Endothelial cell of umbilical vein (primary cell): ENCODE measurements around the gene HNRNPA2B1. TPM values are rescaled to one million over a fixed set of nuclear protein-coding genes. Genes with fewer than 3 reads are reported as not detected.

Experiments used
- BruUV-seq: library from RNA; stranded (reverse); fragments of 400-500 nt; replicated peaks from 2 replicates; lab custom pipeline; 2021; lab: Mats Ljungman, UMichigan
- CTCF ChIA-PET: fragments of 300-600, 350-600 bp; sonication (Branson Sonifier 250); formaldehyde crosslinking; loops from one replicate; lab custom pipeline; 2021; ENCODE audit warnings: antibody characterized with exemption, inconsistent platforms; lab: Charles Lee
- POLR2A ChIA-PET: fragments of 300-600, 350-600 bp; sonication (Branson Sonifier 250); formaldehyde crosslinking; loops from one replicate; lab custom pipeline; 2021; ENCODE audit warnings: antibody characterized with exemption, inconsistent platforms; lab: Charles Lee
- DNase-seq: peaks from one replicate; pipeline ENCODE4 v3.0.0-alpha.2; 2011; ENCODE audit warnings: low read depth, low spot score
- FAIRE-seq: peaks from 2 replicates; lab custom pipeline; 2011; peaks lifted over from hg19 to GRCh38; lab: Jason Lieb, UNC
- H2AFZ ChIP-seq: 2 replicates; pipeline ENCODE4 v1.6.0; 2012; ENCODE audit warnings: low read depth, low read length, control low read depth, inconsistent platforms
- H3K27ac ChIP-seq: 2 replicates; pipeline ENCODE4 v1.5.1; 2011; ENCODE audit warnings: low read depth, mild to moderate bottlenecking, control low read depth, low read length, moderate library complexity; ENCODE audit not compliant: insufficient read depth
- H3K27me3 ChIP-seq, 2 experiments: 2 replicates each; pipeline versions ENCODE4 v1.6.0 to v1.6.1; 2011; ENCODE audit warnings: low read length in 2 of 2, mixed read lengths in 1 of 2; ENCODE audit not compliant: control insufficient read depth in 2 of 2, insufficient read depth in 2 of 2
- H3K36me3 ChIP-seq, 2 experiments: 2 replicates in 1 of 2; 3 replicates in 1 of 2; pipeline ENCODE4 v1.5.1; 2011; ENCODE audit warnings: low read length in 2 of 2, mild to moderate bottlenecking in 1 of 2, moderate library complexity in 1 of 2; ENCODE audit not compliant: control insufficient read depth in 2 of 2, insufficient read depth in 2 of 2; ENCODE audit errors: extremely low read depth in 1 of 2
- H3K4me1 ChIP-seq: 3 replicates; pipeline ENCODE4 v1.5.1; 2011; ENCODE audit warnings: mild to moderate bottlenecking, low read length; ENCODE audit not compliant: control insufficient read depth, insufficient read depth; ENCODE audit errors: extremely low read depth
- H3K4me2 ChIP-seq: 2 replicates; pipeline ENCODE4 v1.6.1; 2011; ENCODE audit warnings: low read length, control low read depth, mixed read lengths; ENCODE audit not compliant: insufficient read depth
- H3K4me3 ChIP-seq, 3 experiments: fragments of 200-600 bp in 1 of 3; sonication (generic), shearing (Covaris generic) in 1 of 3; replicated peaks in 1 of 3; 2 replicates each; pipeline ENCODE4 v1.5.1; 2011 to 2016; ENCODE audit warnings: control low read depth in 3 of 3, low read length in 3 of 3, mild to moderate bottlenecking in 2 of 3, inconsistent platforms in 1 of 3, low read depth in 1 of 3, moderate library complexity in 1 of 3; ENCODE audit not compliant: insufficient read depth in 1 of 3
- H3K79me2 ChIP-seq: 2 replicates; pipeline ENCODE4 v1.6.0; 2012; ENCODE audit warnings: low read length, inconsistent platforms; ENCODE audit not compliant: control insufficient read depth, insufficient read depth
- H3K9ac ChIP-seq: replicated peaks from 2 replicates; pipeline ENCODE3; 2011; ENCODE audit warnings: low read length, control low read depth; ENCODE audit not compliant: insufficient read depth; ENCODE audit errors: extremely low read depth
- H3K9me1 ChIP-seq: replicated peaks from 3 replicates; pipeline ENCODE4 v1.6.0; 2011; ENCODE audit warnings: mild to moderate bottlenecking, low read length; ENCODE audit not compliant: control insufficient read depth, insufficient read depth; ENCODE audit errors: extremely low read depth
- H3K9me3 ChIP-seq: replicated peaks from 2 replicates; pipeline ENCODE4 v1.5.1; 2012; ENCODE audit warnings: low read length, inconsistent platforms; ENCODE audit not compliant: control insufficient read depth, insufficient read depth
- H4K20me1 ChIP-seq: replicated peaks from 2 replicates; pipeline ENCODE3; 2011; ENCODE audit warnings: mild to moderate bottlenecking, low read length; ENCODE audit not compliant: control insufficient read depth, insufficient read depth; ENCODE audit errors: extremely low read depth
- EZH2 ChIP-seq: IDR thresholded peaks from 2 replicates; pipeline ENCODE4 v1.6.1; 2012; ENCODE audit warnings: borderline replicate concordance, low read depth, mild to moderate bottlenecking, moderate library complexity, low read length, inconsistent platforms; ENCODE audit not compliant: severe bottlenecking
- FOS ChIP-seq: IDR thresholded peaks from 2 replicates; pipeline ENCODE4 v1.6.1; 2011; ENCODE audit warnings: mild to moderate bottlenecking, low read length, moderate library complexity, borderline replicate concordance; ENCODE audit not compliant: insufficient read depth
- GATA2 ChIP-seq: IDR thresholded peaks from 2 replicates; pipeline ENCODE4 v1.7.0; 2011; ENCODE audit warnings: low read depth, mild to moderate bottlenecking, moderate library complexity, mixed read lengths, low read length; ENCODE audit not compliant: insufficient read length, insufficient read depth
- JUN ChIP-seq: IDR thresholded peaks from 2 replicates; pipeline ENCODE4 v1.6.1; 2011; ENCODE audit warnings: borderline replicate concordance, low read depth; ENCODE audit not compliant: insufficient read length, insufficient read depth
- MAX ChIP-seq: IDR thresholded peaks from 2 replicates; pipeline ENCODE4 v1.6.1; 2011; ENCODE audit not compliant: insufficient read depth, insufficient read length
- MYC ChIP-seq: IDR thresholded peaks from one replicate; pipeline ENCODE4 v1.6.1; 2011; ENCODE audit warnings: mild to moderate bottlenecking, low read depth, low read length
- POLR2A ChIP-seq: IDR thresholded peaks from 2 replicates; pipeline ENCODE4 v1.6.1; 2012; ENCODE audit warnings: low read depth, mild to moderate bottlenecking, control low read depth, low read length
- POLR2AphosphoS5 ChIP-seq: IDR thresholded peaks from 2 replicates; pipeline ENCODE4 v1.6.1; 2012; ENCODE audit warnings: low read depth, mild to moderate bottlenecking, control low read depth, low read length, moderate library complexity; ENCODE audit not compliant: insufficient read depth
- dilution Hi-C: fragments of 300-500 bp; cut with MboI; formaldehyde crosslinking; loops from one replicate; pipeline ENCODE4 v1.15.0; 2019; ENCODE audit warnings: low sequenced_read_pairs; ENCODE audit not compliant: extremely low pct_ligation_motif_present
- intact Hi-C: fragments of 100-400 bp; cut with micrococcal nuclease; formaldehyde crosslinking; loops from one replicate; pipeline ENCODE4 v1.10.0; 2022
- polyA plus RNA-seq, 4 experiments: library from polyadenylated mRNA; depleted of rRNA in 3 of 4; stranded (reverse) in 3 of 4; unstranded in 1 of 4; fragments of >200 nt; gene quantifications; 2 replicates each; pipeline versions ENCODE4 v1.2.1 to v1.2.3, GENCODE V29; 2011 to 2012; ENCODE audit warnings: missing spikeins in 1 of 4
- total RNA-seq: library from RNA; stranded (reverse); gene quantifications from 2 replicates; pipeline ENCODE4 v1.2.3, GENCODE V29; 2021
- TF ChIP-seq, protein P1 (sequence below), 2 donors: IDR thresholded peaks; 1 replicate in 1 of 2; 2 replicates in 1 of 2; pipeline ENCODE4 v1.5.1; 2011; ENCODE audit warnings: low read length in 2 of 2, mild to moderate bottlenecking in 2 of 2, moderate library complexity in 2 of 2, control low read depth in 1 of 2, inconsistent platforms in 1 of 2, low read depth in 1 of 2; ENCODE audit not compliant: insufficient read depth in 1 of 2; ENCODE audit errors: extremely low read depth in 1 of 2

The HNRNPA2B1 gene
- total and polyA plus RNA-seq, 2 donors (not counting 3 experiments of a cell fraction or from before 2014, with no cell fraction given): 198 to 703 TPM

DNA sequence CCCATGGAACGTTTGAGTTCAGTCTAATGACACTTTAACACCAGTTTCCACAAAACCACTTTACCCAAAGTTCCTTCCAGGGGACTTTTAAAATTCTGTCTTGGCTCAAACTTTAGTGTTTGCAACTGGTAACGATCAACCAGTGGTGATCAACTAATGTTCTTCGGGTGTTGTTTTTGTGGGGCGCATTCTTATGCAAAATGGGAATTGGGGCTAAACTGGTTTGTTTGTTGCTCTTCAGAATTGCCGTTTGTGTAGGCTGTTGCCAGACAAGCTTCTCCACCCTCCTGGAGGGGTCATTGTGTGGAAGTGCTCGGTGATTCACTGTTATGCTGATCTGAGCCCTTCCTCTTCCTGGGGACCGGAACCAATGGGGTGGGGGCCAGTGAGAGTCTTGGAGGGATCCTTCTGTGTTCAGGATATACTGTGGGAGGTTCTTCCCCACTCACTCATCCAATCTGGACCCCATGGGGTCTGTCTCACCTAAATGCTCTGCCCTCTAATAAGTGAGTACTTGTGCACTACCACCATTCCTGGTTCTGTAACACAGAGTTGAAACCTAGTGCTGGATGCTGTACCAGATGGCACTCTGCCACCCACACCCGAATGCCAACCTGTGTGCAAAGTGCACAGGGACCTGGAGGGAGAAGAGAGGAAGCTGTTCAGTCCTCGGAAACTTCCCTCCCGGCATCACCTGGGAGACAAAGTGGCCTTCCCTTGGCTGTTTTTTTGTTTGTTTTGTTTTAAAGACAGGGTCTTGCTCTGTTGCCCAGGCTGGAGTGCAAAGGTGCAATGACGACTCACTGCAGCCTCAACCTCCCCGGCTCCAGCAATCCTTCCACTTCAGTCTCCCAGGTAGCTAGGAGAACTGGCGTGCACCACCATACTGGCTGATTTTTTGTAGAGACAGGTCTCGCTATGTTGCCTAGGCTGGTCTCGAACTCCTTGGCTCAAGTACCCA lies 46.4 kb downstream of the HNRNPA2B1 start:
- Histone ChIP-seq H2AFZ (no peak overlapping the region), H3K9ac (peak overlapping the region; percentile 45), H3K9me3 (no peaks in the 10 kb centered on the region), H3K27ac (peak overlapping the region; percentile 92), H4K20me1 (no peaks in the 10 kb centered on the region), H3K4me2 (peak overlapping the region; percentile 76), H3K79me2 (peaks cover 59% of the 10 kb centered on the region), H3K4me1 (peaks cover 64% of the 10 kb centered on the region), H3K27me3 (peaks cover 0 to 4% of the 10 kb centered on the region in 2 experiments), H3K4me3 (peak overlapping the region in 2 of 3 experiments; percentile 29 to 68), H3K36me3 (no peaks in the 10 kb centered on the region), H3K9me1 (no peaks in the 10 kb centered on the region)
- peak; percentile 47 for TF ChIP-seq JUN
- TF ChIP-seq POLR2A: peak; percentile 39
- TF ChIP-seq, protein P1, sequence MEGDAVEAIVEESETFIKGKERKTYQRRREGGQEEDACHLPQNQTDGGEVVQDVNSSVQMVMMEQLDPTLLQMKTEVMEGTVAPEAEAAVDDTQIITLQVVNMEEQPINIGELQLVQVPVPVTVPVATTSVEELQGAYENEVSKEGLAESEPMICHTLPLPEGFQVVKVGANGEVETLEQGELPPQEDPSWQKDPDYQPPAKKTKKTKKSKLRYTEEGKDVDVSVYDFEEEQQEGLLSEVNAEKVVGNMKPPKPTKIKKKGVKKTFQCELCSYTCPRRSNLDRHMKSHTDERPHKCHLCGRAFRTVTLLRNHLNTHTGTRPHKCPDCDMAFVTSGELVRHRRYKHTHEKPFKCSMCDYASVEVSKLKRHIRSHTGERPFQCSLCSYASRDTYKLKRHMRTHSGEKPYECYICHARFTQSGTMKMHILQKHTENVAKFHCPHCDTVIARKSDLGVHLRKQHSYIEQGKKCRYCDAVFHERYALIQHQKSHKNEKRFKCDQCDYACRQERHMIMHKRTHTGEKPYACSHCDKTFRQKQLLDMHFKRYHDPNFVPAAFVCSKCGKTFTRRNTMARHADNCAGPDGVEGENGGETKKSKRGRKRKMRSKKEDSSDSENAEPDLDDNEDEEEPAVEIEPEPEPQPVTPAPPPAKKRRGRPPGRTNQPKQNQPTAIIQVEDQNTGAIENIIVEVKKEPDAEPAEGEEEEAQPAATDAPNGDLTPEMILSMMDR (IDR thresholded peaks at IDR 0.05; ENCODE audit: extremely low read depth in 1 of 2, insufficient read depth in 1 of 2, low read depth in 1 of 2, low read length in 2 of 2): no peak
- no peak for TF ChIP-seq EZH2
- TF ChIP-seq POLR2AphosphoS5: peak; percentile 62
- peak; percentile 87 for TF ChIP-seq FOS
- TF ChIP-seq MYC: no peak
- TF ChIP-seq GATA2: peak; percentile 34
- TF ChIP-seq MAX: no peak
- TSS peak; percentile 44 for BruUV-seq
- ChIA-PET POLR2A (no interaction called here), CTCF (interaction anchor here (0.6 to 1.2 kb wide), 4 partner anchors 38 to 46 kb away, joined by 3 to 6 read pairs (median 4); partner anchors contain the start of genes CBX3 and HNRNPA2B1)
- DNase-seq (peak; percentile 79), FAIRE-seq (peak; percentile 79)
- intact Hi-C loops: loop anchor here (1.0 to 10.0 kb wide), 9 partner anchors 46 to 961 kb away; partner anchors contain the start of gene HNRNPA2B1
- dilution Hi-C loops: no loop called here
